ENCODE measurements around the gene KLHDC9.
"Not testable (repeated sequence)": the region's sequence is repeated elsewhere in the genome, so short reads cannot be mapped to it uniquely, and the experiment has no call there.

The KLHDC9 gene, protein sequence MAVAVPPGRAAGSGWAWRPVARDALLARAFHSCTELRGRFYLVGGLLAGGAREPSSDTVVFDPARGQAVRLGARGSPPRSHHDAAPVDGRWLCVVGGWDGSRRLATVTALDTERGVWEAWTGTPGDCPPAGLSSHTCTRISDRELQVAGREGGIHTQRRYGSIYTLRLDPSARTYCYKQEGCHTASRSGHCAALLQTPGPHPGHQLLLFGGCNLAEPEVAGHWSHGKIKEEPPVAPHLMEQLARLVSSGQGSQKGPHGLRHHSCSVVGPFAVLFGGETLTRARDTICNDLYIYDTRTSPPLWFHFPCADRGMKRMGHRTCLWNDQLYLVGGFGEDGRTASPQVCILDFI

DNA sequence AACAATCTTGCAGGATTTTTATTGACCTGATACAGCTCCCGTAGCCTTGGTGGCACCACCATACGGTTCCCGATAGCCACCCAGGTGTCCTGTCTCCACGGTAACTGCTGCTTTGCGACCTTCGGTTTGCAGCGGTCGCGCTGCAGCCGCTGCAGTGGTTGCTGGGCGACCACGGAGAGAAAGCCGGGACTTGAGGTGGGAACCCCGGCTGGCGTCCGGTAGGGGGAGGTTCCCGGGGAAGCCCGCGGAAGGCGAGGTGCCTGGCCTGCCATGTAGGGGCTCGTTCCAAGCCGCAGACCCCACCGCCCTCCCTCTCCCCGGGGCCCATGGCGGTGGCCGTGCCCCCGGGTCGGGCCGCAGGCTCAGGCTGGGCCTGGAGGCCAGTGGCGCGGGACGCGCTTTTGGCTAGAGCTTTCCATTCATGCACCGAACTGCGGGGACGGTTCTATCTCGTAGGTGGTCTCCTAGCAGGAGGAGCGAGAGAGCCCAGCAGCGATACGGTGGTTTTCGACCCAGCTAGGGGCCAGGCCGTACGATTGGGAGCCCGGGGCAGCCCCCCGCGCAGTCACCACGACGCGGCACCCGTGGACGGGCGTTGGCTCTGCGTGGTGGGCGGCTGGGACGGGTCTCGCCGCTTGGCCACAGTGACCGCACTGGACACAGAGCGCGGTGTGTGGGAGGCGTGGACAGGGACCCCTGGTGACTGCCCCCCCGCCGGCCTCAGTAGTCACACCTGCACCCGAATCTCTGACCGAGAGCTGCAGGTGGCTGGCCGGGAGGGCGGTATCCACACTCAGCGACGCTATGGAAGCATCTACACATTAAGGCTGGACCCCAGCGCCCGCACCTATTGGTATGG lies at the start of gene KLHDC9:
Gene KLHDC9 (plus strand): TSS at position 152 of the 859 bp plus-strand sequence. CDS start 175 bp downstream, at position 327.
- DNase-seq, result peak; percentile 28

DNA sequence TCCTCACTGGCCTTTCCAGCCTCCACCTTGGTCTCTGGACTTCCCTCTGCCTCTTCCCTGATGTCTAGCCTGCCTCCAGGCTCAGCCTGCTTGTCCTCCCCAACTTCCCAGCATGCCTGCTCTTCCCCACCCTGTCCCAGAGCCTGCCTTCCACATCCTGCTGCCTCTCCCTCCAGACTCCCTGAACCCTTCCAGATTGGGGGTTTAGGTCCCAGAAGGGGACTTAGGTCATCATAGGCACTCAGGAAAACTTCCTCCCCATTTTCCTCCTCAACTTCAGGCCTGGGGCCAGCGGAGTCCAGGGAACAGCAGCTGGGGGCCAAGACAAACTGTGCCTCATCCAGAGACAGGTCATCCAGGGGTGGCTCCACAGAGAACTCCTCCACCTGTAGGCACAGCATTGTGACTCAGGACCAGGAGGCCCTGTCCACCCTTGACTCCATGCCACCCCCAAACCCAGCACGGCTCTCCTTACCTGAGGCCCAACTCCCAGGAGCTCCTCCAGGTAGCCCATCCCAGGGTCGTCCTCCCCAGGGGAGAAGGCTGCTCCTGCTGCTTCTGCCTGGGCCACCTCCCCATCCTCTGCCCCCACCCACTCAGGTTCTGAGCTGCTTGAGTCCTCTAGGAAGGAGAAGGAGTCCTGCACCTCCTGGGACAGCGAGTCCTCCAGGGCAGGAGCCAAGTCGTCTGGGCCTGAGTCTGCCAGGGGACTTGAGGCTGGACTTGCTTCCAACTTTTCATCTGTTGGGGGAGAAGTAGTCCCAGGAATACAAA lies 49.0 kb upstream of the KLHDC9 start:
- DNase-seq, result no peak

DNA sequence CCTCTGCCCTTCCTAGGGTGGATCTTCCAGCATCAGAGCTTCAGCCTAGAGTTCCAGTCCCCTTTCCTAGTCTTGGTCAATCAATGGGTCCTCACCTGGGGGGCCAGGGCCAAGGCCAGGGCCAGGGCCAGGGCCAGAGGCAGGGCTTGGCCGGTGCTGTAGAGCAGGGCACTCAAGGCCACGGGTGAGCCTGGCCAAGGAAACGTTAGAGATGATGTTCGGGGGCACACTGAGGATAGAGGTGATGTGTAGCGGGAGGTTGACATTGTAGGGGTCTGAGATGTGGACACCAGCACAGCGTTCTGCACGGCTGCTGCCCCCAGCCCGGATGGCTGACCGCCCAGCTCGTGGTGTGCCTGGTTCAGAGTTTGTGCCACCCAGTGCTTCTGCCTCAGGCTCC lies 46.9 kb upstream of the KLHDC9 start:
- no peak for DNase-seq

DNA sequence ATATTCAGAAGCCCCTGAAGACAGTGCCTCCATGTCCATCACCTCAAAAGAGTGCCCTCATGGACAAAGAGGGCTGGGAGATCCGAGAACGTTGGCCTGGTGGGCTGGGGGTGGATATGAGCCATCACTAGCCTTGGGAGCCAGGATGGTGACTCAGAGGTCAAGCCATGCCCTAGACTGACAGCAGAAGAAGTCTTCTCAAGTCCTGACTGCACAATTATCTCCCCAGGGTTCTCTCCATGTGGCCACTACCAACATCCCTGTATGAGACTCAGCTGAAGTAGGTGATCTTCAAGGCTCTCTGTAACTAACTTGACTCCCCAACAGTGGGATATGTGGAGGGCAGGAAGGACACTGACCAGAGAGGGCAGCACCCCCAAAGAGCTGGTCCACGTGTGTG lies 45.3 kb upstream of the KLHDC9 start:
- DNase-seq, result no peak

DNA sequence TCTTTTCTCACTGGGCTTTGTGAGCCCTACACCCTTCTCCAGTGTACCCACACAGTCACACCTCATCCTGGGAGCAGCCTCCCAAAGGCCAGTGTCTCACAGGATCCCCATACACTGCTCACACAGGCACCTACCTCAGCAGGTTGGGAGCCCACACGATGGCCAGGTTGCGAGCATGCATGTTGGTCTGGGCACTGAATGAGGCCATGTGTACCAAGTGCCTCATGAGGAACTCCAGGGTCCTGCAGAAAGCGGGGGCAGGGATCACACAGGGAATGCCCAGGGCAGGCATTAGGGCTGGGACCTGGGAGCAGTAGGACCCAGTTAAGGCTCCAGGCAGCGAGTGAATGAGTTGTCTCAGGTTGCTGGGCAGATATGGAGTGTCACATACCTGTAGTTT lies 43.9 kb upstream of the KLHDC9 start:
- DNase-seq, result no peak

DNA sequence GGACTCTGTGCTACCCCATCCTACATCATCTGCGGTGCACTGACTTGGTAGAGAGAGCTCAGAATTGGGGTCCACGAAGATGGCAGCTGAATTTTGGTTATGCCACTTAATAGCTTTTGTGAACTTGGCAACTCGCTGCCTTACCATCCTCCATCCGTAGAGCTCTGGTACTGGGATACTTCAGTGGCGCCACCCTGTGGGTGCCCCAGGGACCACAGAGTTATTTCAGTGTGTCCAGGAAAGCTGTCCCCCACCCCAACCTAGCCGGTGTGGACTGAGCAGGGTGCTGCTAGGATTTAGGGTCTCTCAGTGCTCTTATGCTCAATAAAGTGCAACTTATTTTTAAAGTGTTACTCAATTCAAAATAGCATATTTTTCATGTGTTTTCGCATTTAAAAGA lies 43.4 kb upstream of the KLHDC9 start:
- no peak for DNase-seq

DNA sequence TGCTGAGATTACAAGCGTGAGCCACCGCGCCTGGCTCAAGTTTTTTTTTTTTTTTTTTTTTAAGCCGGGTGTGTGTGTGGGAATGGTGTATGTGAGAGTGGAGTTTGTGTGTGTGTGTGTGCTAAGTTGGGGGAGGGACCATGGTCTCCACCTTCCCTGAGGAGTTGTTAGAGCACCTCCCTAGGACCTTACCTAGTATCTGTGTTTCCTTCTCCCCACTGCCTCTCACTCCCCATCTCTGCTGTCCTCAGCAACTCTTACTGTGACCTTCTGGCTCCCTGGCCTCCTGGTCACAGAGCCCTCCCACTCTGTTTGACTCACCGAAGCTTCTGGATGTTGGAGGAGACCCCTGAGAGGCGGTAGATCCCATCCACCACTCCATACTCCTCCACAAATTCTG lies 38.9 kb upstream of the KLHDC9 start:
- no peak for DNase-seq

DNA sequence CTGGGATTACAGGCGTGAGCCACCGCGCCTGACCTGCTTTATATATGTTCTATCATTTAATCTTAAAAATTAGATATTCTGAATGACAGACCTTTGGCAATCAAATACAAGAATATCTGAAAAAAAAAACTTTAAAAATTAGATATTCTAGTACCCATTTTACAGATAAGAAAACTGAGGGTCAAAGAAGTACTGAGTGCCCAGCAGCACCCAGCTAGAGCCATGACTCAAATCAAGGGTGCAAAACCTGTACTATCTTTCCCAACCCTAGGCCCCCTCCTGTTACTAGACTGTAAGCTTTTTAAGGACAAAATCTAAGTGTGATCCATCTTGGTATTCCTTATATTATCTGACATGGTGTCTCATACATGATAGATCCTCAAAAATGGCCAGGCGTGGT lies 36.7 kb upstream of the KLHDC9 start:
- no peak for DNase-seq

DNA sequence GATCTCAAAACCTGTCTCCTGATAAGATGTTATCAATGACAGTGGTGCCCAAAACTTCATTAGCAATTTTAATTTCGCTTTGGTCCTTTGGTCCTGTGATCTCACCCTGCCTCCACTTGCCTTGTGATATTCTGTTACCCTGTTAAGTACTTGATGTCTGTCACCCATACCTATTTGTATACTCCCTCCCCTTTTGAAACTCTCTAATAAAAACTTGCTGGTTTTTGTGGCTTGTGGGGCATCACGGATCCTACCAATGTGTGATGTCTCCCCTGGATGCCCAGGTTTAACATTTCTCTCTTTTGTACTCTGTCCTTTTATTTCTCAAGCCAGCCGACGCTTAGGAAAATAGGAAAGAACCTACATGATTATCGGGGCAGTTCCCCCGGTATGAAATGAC lies 34.2 kb upstream of the KLHDC9 start:
- not testable (repeated sequence) for DNase-seq

DNA sequence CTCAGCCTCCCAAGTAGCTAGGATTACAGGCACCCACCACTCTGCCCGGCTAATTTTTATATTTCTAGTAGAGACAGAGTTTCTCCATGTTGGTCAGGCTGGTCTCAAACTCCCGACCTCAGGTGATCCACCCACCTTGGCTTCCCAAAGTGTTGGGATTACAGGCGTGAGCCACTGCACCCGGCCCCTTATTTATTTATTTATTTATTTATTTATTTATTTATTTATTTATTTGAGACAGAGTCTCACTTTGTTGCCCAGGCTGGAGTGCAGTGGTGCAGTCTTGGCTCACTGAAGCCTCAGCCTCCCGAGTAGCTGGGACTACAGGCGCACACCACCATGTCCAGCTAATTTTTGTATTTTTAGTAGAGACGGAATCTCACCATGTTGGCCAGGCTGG lies 32.5 kb upstream of the KLHDC9 start:
- DNase-seq, result not testable (repeated sequence)

DNA sequence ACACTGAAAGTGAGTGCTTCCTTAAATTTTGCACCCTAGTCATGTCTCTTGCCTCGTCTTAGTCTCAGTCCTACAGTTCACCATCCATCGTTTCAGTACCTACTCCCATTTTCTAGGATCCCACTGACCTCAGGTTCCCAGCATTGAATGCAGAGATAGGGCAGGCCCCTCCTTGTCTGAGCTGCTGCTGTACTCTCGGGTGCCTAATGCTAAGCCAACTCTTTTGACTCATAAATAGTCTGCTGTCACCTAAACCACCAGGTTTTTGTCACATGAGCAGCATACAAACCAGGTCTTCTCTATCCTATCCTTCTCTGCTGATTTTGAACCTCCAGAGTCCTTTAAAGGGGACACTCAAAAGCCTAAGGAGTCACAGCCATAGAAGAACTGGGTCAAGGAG lies 31.5 kb upstream of the KLHDC9 start:
- DNase-seq, result no peak

DNA sequence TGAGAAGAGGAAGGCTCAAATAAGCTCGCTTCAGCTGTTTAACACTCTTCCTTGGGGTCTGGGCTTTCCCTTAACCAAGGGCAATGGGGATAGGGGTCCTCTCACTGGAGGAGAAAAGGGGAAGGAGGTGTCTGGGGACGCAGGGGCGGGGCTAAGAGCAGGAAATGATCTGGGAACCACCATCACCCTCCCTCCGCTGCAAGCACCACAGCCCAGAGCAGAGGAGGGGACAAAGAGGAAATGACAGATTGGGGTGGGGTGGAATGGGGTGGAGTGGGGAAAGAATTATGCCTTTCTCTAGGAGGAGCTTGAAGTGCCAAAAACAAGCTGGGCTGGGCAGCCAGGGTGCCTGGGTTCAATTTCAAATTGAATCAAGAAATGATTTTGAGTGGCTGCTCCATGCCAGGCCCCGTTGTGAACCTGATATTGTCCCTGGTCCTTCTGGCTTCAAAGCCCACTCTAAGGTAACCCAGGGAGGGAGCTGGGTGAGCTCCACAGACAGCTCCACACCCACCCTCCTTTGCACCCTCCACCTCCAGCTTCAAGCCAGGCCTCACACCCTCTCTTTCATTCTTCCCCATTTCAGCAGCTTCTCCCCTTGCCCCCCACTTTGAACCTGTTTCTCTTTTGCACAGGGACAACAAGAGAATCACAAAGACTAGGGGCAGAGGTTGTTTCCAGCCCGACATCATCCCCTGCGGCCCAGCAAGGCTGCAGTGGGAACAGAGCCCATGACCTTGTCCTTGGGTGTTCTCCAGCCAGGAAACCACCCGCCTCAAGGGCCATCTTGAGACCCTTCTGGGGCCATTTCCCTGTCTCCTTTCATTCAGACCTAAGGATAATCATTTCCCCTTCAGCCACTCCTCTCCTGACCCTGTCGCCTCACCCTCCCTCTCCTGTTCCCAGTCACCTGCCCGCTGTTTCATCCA lies 29.6 kb upstream of the KLHDC9 start:
- no peak for DNase-seq

DNA sequence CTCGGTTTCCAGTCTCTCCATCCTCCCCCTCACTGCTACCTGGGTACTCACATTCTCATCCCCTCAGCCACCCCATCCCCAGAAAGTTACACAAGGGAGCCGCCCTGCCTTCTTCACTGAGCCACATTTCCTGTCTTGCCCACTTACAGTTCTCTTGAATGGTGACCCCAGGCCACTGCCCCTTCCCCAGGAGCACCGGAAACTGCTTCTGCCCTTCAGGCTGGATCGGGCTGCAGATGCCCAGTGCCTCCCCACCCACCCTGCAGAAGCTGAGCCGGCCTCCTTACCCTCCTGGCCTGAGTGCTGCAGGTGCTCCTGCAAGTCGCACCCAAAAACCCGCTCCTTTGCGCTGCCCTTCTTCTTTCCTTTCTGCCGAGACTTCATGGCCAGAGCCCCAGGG lies 28.9 kb upstream of the KLHDC9 start:
- DNase-seq, result no peak

DNA sequence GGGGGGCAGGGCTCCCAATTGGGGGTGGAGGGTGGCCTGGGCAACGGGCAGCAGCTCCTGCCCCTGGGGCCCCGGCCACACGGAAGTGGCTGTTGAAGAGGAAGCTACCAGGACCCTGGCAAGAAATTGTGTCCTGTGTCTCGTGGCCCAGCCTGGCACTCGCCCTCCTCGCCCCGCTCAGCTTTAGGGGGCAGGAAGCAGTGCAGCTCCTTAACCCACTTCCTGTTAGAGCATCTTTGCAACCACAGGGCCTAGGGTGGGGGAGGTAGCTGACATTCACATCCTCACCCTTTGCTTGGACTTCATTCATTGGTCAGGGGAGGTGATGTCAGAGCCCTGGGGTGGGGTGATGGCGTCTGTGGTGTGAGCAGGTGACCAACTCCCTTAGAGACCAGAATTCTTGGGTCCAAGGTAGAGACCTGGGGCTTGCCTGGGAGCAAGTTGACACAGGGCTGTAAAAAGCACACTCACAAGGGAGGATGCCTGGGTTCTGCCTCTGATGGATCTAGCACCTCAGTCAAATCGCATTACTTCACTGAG lies 28.4 kb upstream of the KLHDC9 start, which contains the start of gene ARHGAP30:
Gene ARHGAP30 (minus strand): TSS at position 161 of the 540 bp plus-strand sequence. CDS start 267 bp downstream, outside the sequence.
- DNase-seq, result no peak

DNA sequence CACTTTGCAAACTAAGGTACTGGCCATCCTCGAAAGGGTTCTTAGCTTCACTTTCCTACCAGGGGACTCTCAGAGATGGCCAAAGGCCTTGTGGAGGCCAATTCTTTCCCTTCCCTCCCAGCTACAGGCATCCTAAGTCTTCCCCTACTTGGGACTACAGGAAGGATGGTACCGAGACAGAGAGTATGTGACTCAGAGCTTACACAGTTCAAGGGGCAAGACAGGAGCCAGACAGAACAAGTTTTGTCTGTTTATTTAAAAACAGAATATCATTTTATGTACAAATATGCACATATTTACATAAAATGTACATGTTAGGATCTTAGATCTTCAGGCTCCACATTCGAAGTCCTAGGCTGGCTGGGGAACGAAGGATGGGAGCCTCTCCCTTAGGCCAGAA lies 27.4 kb upstream of the KLHDC9 start:
- no peak for DNase-seq

DNA sequence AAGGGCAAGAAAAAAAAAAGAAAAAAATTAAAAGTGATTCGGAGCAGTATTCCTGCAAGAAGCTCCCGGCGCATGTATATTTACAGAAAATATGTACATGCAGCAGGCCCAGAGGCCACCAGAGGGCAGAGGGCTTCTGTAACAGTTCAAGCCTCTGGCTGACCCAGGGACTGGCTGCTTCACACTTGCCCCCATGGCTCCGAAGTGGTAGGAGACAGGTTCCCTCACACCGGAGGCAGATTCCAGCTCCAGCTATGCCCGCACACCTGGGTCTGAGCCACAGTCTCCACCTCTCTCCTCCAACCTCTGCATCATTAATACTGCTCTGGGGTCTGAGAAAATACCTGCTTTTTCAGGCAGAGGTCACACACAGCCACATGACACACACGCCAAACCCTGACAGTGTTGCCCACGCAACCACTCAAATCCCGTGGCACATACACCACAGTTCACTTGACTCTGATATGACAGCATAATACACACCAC lies 26.2 kb upstream of the KLHDC9 start:
- DNase-seq, result peak; percentile 49

DNA sequence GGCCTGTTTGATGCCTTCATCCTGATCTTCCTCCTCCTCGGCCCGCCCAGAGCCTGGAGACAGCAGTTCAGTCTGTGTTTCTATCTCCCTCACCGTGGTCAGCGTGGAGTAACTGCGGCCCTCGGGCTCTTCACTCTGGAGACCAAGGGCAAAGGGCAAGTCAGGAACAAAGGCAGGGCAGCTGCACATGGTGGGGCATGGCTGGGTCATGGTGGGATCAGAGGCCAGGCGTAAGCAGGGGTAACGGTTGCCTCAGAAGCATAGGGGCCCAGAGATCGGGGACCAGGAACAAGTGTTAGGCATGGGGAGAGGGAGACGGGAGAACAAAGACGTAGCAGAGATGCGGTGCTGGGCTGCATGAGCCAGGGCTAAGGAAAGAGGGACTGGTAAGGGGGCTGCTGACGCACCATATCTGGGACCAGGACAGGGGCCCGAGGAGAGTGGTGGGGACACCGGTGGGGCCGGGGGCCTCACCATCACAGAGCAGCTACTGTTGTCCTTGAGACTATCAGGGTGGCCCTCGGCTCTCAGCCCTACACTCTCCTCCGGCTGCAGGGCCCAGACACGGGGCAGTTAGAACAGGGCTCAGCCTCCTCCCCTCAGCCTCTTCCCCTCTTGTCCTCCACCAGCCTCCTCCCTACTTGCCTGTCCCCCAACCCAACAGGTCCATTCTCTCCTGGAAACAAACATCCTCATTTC lies 25.3 kb upstream of the KLHDC9 start:
- DNase-seq, result no peak

DNA sequence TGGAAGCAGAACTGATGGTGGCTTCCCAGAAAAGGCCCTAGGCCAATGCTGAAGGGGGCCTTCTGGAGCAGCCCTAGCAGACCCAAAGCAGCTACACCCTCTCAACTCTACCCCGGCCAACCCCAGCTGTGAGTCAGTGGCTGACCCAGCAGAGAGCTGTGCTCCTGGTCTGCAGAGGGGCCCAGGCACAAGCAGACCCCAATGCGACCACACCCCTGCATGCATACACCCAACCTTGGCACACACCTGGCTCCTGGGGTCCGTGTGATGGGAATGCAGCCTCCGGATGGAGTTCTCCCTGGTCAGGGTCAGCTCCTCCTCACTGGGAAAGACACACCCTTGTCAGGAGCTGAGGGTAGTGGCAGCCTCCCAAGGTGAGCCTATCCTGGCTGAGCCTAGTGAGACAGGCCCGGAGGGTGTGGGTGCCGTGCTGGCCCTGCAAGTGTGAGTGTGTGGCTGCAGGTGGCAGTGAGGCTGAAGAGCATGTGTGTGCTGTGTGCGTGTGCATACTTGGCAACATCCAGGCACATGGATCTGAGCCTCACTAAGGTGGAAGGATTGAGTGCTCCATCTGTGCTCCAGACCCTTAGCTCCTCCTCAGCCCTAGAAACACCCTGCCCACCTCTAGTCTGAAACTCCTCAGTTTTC lies 24.6 kb upstream of the KLHDC9 start:
- no peak for DNase-seq

DNA sequence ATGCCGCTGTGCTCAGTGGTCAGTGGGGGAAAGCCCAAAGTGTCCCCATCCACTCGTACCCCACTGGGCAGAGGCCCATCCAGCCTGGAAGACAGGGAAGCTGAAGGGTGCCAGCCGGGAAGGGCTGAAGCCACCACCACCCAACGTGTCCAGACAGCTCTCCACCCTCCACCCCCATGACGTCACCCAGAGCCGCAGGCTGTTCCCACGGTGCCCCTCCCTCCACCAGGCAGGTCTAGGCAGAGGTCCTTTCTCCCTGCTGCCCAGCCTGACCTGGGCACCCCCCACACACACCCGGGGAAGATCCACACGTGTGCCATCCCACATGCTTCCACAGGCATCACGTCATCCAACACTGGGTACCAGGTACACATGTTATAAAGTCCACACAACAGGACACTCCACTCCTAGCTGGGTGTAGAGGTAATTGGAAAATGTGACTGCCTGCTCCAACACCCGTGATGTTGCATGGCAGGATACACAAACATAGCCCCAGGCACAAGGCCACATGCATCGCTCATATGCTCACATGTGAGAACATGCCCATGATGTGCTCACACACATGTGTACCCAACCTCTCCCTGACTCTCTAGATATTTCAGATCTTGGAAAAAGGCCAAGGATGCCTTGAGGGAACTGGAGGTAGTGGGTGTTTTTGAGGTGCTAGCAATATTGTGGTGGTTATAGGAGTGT lies 23.3 kb upstream of the KLHDC9 start:
- no peak for DNase-seq

DNA sequence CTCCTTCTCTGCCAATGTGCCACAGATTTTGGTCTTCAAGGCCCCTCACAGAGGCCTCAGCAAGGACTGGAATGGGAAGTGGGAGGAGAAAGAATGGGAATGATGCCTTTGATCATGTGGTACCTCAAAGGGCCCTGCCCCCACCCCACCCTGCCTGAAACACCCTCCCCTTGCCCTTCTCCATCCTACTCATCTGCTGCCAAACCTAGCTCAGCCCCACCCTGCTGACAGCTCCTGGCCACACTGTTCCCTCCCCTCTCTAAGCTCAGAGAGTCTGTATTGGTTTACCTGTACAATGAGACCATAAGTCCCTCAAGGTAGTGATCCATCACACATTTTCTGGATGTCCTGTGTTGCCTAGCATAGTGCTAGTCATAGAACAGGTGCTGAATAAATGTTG lies 21.8 kb upstream of the KLHDC9 start:
- no peak for DNase-seq

All from fibroblast of upper back skin (primary cell).